ENCODE results near the gene KCNJ16.

Gene KCNJ16

DNA sequence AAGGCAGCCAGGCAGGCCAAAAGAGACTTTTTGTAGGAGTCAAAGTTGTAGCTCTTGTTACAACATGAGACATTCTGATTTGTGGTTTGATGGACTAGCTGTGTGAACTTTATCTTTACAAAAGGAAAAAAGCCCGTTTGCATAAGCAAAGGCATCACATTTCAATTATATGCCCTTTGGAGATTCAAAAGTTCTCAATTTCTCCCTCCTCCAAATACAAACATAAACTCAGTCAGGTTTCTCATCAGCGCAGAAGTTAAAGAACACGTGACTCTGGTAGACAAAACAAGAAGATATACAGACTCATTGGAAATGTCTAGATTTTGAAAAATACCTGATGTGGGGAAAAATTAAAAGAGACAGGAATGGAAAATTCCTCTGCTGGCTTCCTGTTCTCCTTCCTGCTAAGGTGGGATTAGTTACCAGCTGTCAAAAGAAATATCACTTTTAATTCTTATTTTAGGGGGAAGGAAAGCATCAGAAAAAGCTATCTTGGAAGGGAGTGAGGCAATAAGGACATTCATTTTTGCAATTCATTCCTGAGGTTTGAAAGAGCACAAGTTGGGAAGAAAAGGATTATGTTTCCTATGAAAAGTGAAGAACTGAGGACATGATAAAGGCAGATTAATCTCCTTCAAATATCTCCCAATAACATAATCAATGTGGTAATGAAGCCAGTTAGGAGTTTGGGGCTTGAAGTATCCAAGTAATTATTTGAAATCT, 4.6 kb upstream of the KCNJ16 start:
- no peak for DNase-seq (ENCODE audit: low spot score)

DNA sequence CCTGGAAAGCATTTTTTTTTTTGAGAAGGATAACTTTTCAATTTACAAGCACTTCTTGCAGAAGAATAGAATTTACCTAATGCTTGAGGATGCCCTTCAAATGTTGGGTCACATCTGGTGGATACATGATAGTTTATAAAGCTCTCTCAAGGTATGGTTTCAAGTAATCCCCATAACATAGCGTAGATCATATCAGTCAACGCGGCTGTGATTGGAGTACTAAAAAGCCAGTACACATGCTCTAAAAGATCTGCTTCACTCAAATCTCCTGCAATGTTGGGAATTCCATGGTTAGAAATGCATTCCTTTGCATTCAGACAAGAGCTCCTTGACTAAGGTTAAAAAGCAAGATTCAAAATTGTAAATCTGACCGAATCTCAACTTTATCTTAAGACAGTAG, 3.9 kb upstream of the KCNJ16 start:
- no peak for DNase-seq (ENCODE audit: low spot score)

GRCh38 chr17:70071620-70072019, 3.4 kb upstream of the KCNJ16 start:
- no peak for DNase-seq (ENCODE audit: low spot score)

- DNase-seq (ENCODE audit: low spot score): no peak
Observed at GRCh38 chr17:70072546-70073309, 2.3 kb upstream of the KCNJ16 start.

DNA sequence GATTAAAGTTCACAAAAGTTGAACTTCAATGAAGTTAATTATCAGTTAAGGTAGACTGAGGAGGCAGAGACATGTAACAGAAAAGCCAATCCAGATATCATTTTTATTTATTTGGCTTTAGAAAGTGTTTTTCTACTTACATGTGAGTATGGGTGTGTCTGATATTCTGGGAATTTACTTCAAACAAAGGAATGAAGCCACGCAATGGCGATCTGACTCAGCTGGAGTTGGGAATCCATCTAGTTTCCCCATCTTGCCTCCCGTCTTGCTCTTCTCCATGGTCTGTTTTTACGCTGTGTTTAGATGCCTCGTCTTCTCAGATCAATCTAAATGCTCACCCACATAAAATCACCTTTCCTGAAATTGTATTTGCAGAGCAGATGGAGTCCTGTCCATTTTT, 1.7 kb upstream of the KCNJ16 start:
- DNase-seq (ENCODE audit: low spot score): no peak

DNA sequence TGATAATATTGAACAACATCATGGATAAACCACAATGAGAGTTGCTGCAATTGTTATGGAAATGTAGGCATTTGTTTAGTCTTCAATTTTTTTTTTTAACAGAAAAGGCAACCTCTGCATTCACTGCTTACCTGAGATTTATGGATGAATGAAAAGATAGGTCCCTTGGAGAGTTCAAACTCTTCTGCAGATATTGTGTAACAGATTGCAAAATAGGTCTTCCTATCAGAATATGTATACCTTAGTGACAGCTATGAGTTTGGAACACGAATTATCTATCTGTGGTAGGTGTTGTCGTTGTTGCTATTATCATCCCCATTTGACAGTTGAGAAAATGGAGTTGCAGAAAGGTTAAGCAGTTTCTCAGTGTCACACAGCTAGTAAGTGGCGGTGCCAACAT, 1.2 kb upstream of the KCNJ16 start:
- no peak for DNase-seq (ENCODE audit: low spot score)

DNA sequence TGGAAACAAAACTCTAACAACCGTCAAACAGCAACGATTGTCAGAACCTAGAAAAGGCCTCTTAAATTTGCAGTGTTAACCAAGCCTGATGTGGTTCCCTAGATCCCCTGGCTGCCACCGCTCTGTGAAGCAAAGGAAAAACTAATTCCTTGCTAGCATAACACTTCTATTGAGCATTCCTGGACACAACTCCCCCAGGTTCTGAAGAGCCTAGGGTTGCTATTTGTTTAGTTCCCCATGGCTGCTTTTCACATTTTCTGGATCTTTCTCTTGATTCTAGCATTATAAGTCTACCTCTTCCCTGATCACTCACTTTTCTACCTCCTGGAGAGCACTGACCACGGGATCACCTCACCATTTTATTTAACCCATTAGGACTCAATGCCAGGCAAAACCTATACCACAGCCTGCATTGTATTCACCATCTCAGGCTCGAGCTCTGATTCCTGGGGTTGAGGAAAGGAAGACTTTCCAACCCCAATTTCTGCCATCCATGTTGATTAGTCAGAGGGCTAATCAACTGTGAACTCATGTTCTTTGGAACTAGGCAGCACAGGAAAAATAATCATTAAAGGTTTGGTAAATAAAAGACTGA, 692 bp upstream of the KCNJ16 start:
- DNase-seq (ENCODE audit: low spot score): no peak

DNA sequence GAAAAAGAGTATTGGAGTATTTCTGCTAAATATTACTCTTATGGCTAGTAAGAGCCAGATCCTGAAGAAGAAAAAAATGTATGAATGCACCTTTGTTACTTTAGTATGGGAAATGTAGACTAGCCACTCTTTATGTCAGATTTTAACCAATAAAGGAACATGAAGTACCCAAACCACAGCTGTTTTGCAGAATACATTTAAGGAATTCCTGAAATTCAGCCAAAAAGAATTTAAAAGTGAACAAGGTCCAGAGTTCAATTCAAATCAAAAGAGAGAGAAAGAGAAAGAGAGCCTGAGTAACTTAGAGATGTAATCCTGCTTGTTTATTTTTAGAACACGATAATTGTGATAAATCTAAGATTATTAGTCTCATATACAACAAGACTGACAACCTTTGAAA, 1.2 kb downstream of the KCNJ16 start:
- DNase-seq (ENCODE audit: low spot score): no peak

DNA sequence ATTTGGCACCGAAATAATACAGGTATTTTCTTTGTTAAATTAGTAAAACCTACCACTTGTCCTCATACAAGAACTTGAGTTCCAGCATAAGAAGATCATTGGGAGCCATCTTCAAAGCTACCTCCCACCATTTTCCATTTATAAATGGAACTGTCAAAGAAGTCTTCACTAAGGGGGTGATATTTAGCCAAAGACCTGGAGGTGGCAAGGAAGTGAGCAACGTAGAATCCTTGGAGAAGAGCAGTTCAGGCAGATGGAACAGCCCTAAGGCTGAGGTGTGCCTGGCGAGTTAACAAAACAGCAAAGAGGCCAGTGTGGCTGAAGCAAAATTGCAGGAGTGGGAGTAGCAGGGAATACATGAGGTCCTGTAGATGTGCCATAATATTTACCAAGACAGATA, 1.8 kb downstream of the KCNJ16 start:
- DNase-seq (ENCODE audit: low spot score): no peak

DNA sequence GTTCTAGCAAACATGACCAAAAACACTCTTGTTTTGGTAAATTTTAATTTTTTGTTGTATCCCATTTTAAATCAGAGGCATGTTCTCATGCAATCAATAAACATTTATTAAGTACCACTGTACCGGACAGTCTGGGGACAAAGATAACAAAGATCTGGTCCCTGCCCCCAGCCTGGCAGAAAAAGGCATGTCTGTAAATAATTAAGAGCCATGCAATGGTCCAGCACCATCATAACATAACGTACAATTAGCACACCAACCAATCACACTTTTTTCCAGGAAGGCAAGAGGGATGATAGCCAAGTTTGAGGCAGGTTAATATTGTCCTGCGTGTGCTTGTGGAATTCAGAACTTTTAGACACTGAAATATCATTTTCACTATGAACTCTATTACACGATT, 3.5 kb downstream of the KCNJ16 start:
- no peak for DNase-seq (ENCODE audit: low spot score)

- no peak for DNase-seq (ENCODE audit: low spot score)
Observed at GRCh38 chr17:70078994-70079531, 4.0 kb downstream of the KCNJ16 start.

GRCh38 chr17:70080541-70081347, 5.7 kb downstream of the KCNJ16 start:
- no peak for DNase-seq (ENCODE audit: low spot score)

GRCh38 chr17:70081885-70082284, 6.9 kb downstream of the KCNJ16 start:
- DNase-seq (ENCODE audit: low spot score): no peak

GRCh38 chr17:70084476-70084875, 9.5 kb downstream of the KCNJ16 start:
- DNase-seq (ENCODE audit: low spot score): no peak

GRCh38 chr17:70086516-70086915, 11.5 kb downstream of the KCNJ16 start:
- DNase-seq (ENCODE audit: low spot score): no peak

- no peak for DNase-seq (ENCODE audit: low spot score)
Observed at GRCh38 chr17:70089513-70090148, 14.6 kb downstream of the KCNJ16 start.

DNA sequence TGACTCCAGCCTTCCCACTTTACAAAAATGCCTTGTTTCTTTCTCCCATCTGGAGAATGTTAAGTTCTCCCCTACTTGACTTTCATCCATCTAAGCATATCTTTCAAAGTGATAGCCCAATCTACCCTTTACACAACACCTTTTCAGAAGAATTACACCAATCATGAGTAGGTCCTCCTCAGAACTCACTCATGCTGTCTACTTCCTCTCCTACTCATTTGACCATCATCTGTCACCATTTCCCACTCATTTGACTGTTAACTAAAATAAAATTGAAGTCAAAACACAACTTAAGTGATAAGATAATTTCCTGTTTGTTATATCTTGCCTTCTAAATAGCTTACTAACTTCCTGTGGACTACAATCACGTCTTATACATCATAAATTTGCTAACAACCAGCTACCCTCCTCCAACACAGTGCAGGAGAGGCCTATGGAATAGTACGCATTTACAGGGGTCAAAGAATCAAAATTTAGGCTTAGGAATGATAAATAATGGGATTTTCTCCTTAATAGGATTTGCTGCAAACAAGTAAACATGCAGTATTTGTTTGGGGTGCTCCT, 16.1 kb downstream of the KCNJ16 start:
- no peak for DNase-seq (ENCODE audit: low spot score)

- DNase-seq (ENCODE audit: low spot score): no peak
Observed at GRCh38 chr17:70091696-70092095, 16.7 kb downstream of the KCNJ16 start.

GRCh38 chr17:70093163-70093562, 18.1 kb downstream of the KCNJ16 start:
- DNase-seq (ENCODE audit: low spot score): no peak

DNA sequence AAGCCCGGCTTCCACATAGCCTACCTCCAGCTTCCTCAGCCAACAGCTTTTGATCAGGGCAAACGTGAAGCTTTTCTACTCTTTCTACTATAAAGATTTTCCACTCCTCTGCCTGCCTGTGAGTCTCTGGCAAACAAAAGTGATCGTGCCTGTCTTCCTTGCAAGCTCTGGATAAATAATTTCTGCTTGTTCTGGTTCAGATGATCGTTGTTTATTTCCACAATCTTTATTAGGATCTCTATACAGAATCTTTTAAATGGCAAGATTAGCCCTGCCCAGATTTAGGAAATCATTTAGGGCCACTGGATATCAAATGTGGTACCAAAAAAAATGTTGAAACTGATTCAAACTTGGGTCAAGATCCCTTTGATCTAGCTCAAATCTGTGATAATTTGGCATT, 20.4 kb downstream of the KCNJ16 start:
- no peak for DNase-seq (ENCODE audit: low spot score)

DNA sequence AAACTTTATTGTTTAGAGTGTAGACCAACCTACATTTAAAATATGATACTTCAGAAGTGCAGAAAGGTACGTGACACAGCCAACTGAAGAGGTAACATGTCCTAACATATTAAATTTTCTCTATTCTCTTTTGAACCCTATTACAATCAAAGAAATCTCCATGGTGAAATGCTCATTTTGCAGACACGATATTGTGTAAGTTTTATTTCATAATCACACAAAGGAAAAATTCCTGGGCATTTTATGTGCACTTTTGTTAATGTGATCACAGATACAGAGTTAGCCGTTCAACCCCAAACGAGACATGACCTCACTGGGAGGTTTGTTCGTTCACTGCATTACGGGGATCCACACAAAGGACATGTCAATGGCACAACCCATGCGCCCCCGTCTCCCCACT, 21.8 kb downstream of the KCNJ16 start:
- DNase-seq (ENCODE audit: low spot score): no peak
